GM23338 (cell line): ENCODE results near the gene BMX.

Source experiments
- CTCF ChIP-seq, 2 experiments: fragments of 200-600 bp in 1 of 2; sonication (generic) in 1 of 2; conservative IDR thresholded peaks; 2 replicates each; pipeline versions ENCODE4 v1.5.1 to v1.6.1; 2016 to 2017; ENCODE audit warnings: antibody characterized with exemption in 2 of 2, low read depth in 2 of 2, mild to moderate bottlenecking in 2 of 2, moderate library complexity in 1 of 2
- EZH2 ChIP-seq: fragments of 200-600 bp; sonication (generic); IDR thresholded peaks from one replicate; pipeline ENCODE4 v1.8.0; 2017; ENCODE audit warnings: antibody characterized with exemption, mild to moderate bottlenecking, low read depth; ENCODE audit not compliant: unreplicated experiment
- JUNB ChIP-seq: IDR thresholded peaks from one replicate; pipeline ENCODE4 v1.6.1; 2016; ENCODE audit warnings: antibody characterized with exemption; ENCODE audit not compliant: unreplicated experiment
- POLR2AphosphoS5 ChIP-seq: IDR thresholded peaks from 2 replicates; pipeline ENCODE4 v1.6.1; 2016; ENCODE audit warnings: antibody characterized with exemption, low read depth
- REST ChIP-seq: IDR thresholded peaks from one replicate; pipeline ENCODE4 v1.6.1; 2018; ENCODE audit warnings: antibody characterized with exemption; ENCODE audit not compliant: unreplicated experiment
- STAT1 ChIP-seq: IDR thresholded peaks from one replicate; pipeline ENCODE4 v1.6.1; 2016; ENCODE audit warnings: antibody characterized with exemption; ENCODE audit not compliant: unreplicated experiment
- ZNF331 ChIP-seq: fragments of 250-450 bp; sonication (Bioruptor Pico); IDR thresholded peaks from 2 replicates; pipeline ENCODE4 v1.5.0; 2020; ENCODE audit warnings: low read depth, mild to moderate bottlenecking, moderate library complexity

GRCh38 chrX:15469613-15470012 is 31.0 kb upstream of the BMX start:
- TF ChIP-seq CTCF (conservative IDR thresholded peaks at IDR 0.05; ENCODE audit: low read depth in 2 of 2) (no peak), JUNB (no peak), ZNF331 (CRISPR knock-in tag) (no peak), STAT1 (no peak), EZH2 (no peak), REST (no peak), POLR2AphosphoS5 (no peak)
